ENCODE data around the gene OSTN. TPM values are rescaled to one million over a fixed set of nuclear protein-coding genes. Genes with fewer than 3 reads are reported as not detected.

The OSTN gene
- total and polyA plus RNA-seq, 2 donors (not counting 3 experiments of a cell fraction or from before 2014, with no cell fraction given): not detected

DNA sequence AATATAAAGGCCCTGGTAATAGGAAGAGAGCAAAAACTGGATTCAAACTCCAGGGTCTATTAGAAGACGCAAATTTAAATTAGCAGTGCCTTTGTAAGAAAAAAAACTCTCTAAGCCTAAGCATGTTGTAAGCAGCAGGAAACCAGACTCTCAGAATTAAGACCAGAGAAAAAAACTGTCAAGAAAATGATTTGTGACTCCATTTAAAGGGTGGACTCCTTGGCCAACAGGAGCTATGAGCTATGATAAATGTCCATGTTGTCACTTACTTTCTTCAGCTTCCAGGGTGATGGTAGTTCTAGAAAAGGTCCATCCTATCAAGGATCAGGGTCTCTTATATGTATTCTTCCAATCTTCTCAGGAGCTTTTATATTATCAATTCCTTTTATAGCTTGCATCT is 95.2 kb downstream of the OSTN start:
- H3K4me2 ChIP-seq (ENCODE audit: insufficient read depth, low read length): no peak overlapping the region
- no peaks in the 10 kb centered on the region for H3K9me1 ChIP-seq (replicated peaks; ENCODE audit: control insufficient read depth, extremely low read depth, insufficient read depth, low read length)
- intact Hi-C loops (cut with micrococcal nuclease): no loop called here
- DNase-seq (ENCODE audit: low read depth, low spot score): no peak
- H3K9me3 ChIP-seq (replicated peaks; ENCODE audit: control insufficient read depth, insufficient read depth, low read length): no peaks in the 10 kb centered on the region
- no TSS peak for BruUV-seq (replicated peaks)
- ChIA-PET POLR2A (no interaction called here), CTCF (interaction anchor here (1.0 kb wide), 1 partner anchor 35 kb away, joined by 3 read pairs; the partner anchor contains the start of gene CCDC50)
- H3K9ac ChIP-seq (replicated peaks; ENCODE audit: extremely low read depth, insufficient read depth, low read length): no peak overlapping the region
- no peaks in the 10 kb centered on the region for H3K79me2 ChIP-seq (ENCODE audit: control insufficient read depth, insufficient read depth, low read length)
- TF ChIP-seq JUN (IDR thresholded peaks at IDR 0.05; ENCODE audit: borderline replicate concordance, insufficient read depth, insufficient read length, low read depth) (no peak), POLR2A (IDR thresholded peaks at IDR 0.05; ENCODE audit: low read depth, low read length) (no peak), MYC (IDR thresholded peaks at IDR 0.05; ENCODE audit: low read depth, low read length) (no peak), EZH2 (IDR thresholded peaks at IDR 0.05; ENCODE audit: borderline replicate concordance, low read depth, low read length, severe bottlenecking) (no peak), FOS (IDR thresholded peaks at IDR 0.05; ENCODE audit: borderline replicate concordance, insufficient read depth, low read length) (no peak), GATA2 (IDR thresholded peaks at IDR 0.05; ENCODE audit: insufficient read depth, insufficient read length, low read depth, low read length) (no peak), POLR2AphosphoS5 (IDR thresholded peaks at IDR 0.05; ENCODE audit: insufficient read depth, low read depth, low read length) (no peak)
- TF ChIP-seq, protein P1, sequence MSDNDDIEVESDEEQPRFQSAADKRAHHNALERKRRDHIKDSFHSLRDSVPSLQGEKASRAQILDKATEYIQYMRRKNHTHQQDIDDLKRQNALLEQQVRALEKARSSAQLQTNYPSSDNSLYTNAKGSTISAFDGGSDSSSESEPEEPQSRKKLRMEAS (IDR thresholded peaks at IDR 0.05; ENCODE audit: insufficient read depth, insufficient read length): no peak
- TF ChIP-seq, protein P2, sequence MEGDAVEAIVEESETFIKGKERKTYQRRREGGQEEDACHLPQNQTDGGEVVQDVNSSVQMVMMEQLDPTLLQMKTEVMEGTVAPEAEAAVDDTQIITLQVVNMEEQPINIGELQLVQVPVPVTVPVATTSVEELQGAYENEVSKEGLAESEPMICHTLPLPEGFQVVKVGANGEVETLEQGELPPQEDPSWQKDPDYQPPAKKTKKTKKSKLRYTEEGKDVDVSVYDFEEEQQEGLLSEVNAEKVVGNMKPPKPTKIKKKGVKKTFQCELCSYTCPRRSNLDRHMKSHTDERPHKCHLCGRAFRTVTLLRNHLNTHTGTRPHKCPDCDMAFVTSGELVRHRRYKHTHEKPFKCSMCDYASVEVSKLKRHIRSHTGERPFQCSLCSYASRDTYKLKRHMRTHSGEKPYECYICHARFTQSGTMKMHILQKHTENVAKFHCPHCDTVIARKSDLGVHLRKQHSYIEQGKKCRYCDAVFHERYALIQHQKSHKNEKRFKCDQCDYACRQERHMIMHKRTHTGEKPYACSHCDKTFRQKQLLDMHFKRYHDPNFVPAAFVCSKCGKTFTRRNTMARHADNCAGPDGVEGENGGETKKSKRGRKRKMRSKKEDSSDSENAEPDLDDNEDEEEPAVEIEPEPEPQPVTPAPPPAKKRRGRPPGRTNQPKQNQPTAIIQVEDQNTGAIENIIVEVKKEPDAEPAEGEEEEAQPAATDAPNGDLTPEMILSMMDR (IDR thresholded peaks at IDR 0.05; ENCODE audit: extremely low read depth in 1 of 2, insufficient read depth in 1 of 2, low read depth in 1 of 2, low read length in 2 of 2): no peak
- FAIRE-seq: no peak
- no peaks in the 10 kb centered on the region for H4K20me1 ChIP-seq (replicated peaks; ENCODE audit: control insufficient read depth, extremely low read depth, insufficient read depth, low read length)
- H3K4me1 ChIP-seq (ENCODE audit: control insufficient read depth, extremely low read depth, insufficient read depth, low read length): peaks cover 2% of the 10 kb centered on the region
- H2AFZ ChIP-seq (ENCODE audit: low read depth, low read length): no peak overlapping the region
- H3K36me3 ChIP-seq (ENCODE audit: control insufficient read depth in 2 of 2, extremely low read depth in 1 of 2, insufficient read depth in 2 of 2, low read length in 2 of 2): no peaks in the 10 kb centered on the region
- H3K27ac ChIP-seq (ENCODE audit: insufficient read depth, low read depth, low read length): no peak overlapping the region
- dilution Hi-C loops (cut with MboI; ENCODE audit: extremely low pct_ligation_motif_present, low sequenced_read_pairs): no loop called here
- H3K27me3 ChIP-seq (ENCODE audit: control insufficient read depth in 2 of 2, insufficient read depth in 2 of 2, low read length in 2 of 2): no peaks in the 10 kb centered on the region
- H3K4me3 ChIP-seq (replicated peaks in 1 of 3; ENCODE audit: insufficient read depth in 1 of 3, low read depth in 1 of 3, low read length in 3 of 3): no peak overlapping the region

Measured in endothelial cell of umbilical vein (primary cell).